HG03378 (cell line): ENCODE results near the gene ANKRD44.
A peak's percentile ranks its signal among the peaks of the same experiment; 100 is the strongest.

Experiments used
- ATAC-seq: cut with Tn5 transposase; IDR thresholded peaks from one replicate; pipeline ENCODE4 v1.9.1; 2021; ENCODE audit warnings: mild to moderate bottlenecking, moderate library complexity; ENCODE audit not compliant: unreplicated experiment

ANKRD44 gene

GRCh38 chr2:197265036-197265435, 45.5 kb downstream of the ANKRD44 start:
- ATAC-seq = no peak

- ATAC-seq = no peak
Measured at GRCh38 chr2:197264332-197264731, 46.2 kb downstream of the ANKRD44 start.

DNA sequence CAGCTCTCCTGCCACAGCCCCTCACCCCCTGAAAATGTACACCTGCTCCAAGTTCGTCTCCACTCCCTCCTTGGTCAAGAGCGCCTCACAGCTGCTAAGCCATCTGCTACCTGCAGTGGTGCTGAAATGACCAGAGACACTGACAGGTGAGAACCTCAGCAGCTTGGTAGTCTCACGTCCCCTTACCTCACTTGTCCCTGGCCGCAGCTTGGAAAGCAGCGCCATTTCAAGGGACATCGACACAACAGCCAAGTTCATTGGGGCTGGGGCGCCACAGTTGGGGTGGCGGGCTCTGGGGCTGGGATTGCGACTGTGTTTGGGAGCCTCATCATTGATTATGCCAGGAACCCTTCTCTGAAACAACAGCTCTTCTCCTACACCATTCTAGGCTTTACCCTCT, 47.5 kb downstream of the ANKRD44 start:
- ATAC-seq = no peak

- peak; percentile 64 for ATAC-seq
Measured at GRCh38 chr2:197261808-197262226, 48.8 kb downstream of the ANKRD44 start.

GRCh38 chr2:197259470-197259999, 51.0 kb downstream of the ANKRD44 start:
- ATAC-seq = no peak

DNA sequence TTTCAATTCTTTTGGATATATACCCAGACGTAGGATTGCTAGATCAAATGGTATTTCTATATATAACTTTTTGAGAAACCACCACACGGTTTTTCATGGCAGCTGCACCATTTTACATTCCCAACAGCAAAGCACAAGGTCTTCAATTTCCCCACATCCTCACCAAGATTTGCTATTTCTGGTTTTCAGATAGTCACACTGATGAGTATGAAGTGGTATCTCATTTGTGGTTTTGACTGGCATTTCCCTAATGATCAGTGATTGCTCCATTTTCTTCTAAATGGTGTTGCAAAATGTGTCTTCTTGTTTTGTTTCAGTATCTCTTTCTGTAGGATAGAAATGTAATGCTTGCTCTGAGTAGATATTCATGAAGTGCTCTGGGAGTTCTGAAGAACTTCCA, 52.0 kb downstream of the ANKRD44 start:
- no peak for ATAC-seq

DNA sequence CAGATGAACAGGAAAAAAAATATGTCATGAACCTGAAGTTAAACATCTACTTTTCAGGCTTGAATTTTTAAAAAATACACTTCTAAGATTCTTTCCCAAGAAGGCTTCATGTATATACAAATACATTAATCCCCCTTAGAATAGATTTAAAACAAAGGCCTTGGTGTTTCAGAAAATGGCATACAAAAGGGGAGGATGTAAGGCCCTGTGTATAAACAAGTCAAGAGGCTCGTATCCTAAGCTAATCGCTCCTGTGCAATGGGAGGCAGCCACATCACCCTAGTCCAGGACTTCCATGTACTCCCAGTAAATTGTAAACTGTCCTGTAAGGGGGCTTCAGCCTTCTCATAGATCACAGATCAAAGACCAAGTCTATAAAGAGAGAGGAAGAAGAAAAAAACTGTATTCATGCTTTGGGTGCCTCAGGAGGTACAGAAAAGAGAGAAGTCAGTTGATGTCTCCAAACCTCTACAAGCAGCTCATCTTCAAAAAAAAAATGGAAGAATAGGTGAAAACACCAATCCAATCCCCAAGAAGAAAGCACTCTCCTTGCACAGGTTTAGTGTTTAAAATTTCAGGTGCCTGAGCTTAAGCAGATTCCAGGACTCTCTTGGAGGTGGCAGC, 53.9 kb downstream of the ANKRD44 start:
- no peak for ATAC-seq

GRCh38 chr2:197256021-197256420, 54.6 kb downstream of the ANKRD44 start:
- no peak for ATAC-seq

GRCh38 chr2:197255543-197255942, 55.0 kb downstream of the ANKRD44 start:
- peak; percentile 90 for ATAC-seq

DNA sequence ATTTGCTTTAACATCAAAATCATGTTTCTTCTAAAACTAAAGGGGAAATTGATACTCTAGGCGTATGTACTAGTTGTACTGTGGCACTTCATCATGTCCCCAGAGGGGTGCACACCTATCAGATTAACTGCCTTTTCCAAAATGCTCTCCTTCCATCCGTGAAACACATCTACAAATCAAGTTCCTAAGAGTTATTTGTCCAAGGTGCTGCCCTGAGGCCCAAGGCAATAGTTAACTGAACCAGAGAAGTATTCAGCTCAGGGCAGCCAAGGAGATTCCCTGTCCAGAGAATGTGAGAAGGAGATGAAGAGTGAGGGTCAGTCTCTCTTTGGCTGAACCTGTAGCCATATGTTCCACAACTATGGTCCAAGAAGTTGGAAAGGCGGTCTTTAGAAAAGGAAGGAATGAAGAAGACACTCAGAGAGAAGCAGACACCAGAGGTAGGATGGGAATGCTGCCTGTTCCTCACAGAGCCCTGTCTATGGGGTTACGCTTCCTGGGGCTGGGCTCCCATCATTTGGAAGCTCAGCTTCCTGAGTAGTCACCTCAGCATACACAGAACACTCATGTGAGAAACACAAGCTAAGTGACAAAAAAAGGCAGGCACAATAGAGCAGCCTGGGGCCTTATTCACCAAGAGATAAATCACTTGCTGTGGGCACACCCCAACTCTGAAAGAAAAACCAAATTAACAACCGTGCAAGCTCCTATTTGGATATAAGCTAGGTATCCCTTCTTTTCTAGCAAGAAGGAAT, 55.6 kb downstream of the ANKRD44 start:
- peak; percentile 25 for ATAC-seq

DNA sequence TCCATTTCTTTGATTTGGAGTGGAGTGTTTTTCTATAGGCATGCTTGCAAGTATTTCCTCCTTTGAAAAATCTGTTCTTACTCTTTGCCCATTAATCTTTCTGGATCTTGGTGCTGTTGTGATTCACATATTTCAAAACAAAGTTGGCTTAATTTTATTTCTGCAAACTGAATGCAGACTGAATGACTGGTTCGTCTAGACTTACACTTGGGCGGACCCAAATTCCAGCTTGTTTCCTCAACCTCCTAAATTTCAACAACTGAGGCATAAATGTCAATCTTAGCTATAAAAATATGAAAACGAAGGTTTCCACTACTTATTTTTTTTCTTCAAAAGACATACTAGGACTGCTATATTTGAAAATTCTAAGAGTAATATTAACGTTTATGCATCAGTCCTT, 59.0 kb downstream of the ANKRD44 start:
- ATAC-seq = no peak

DNA sequence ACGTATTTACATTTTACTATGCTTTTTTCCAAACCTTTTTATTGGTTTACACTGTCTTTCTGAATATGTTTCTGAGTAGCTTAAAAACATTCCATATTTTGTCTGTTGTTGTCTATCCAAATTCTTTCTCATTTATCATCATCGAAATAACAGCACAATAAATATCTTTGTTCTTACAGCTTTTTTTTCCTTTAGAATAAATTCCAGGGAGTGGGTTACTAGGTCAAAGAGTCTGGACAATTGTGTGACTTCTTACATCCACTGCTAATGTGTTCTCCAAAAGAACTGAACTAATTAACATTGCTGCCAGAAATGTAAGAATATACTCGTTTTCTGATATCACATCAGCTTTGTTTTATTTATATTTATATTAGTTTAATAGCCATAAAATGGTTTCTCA, 59.4 kb downstream of the ANKRD44 start:
- ATAC-seq = no peak

DNA sequence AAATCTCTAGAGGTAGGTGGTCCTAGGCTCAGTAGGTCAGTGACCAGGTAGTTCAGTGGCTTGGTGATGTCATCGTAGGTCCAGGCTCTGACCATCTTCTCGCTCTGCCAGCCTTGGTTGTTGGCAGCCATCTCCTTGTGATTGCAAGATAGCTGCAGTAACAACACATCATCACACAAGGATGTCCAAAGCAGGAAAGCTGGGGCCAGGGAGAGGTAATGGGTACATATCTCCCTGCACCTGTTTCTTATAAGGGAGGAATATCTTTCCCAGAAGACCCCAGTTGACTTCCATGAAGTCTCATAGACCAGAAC, 60.5 kb downstream of the ANKRD44 start:
- no peak for ATAC-seq

GRCh38 chr2:197249381-197250083, 61.0 kb downstream of the ANKRD44 start:
- ATAC-seq = no peak

GRCh38 chr2:197248623-197249022, 62.0 kb downstream of the ANKRD44 start:
- peak; percentile 55 for ATAC-seq

- no peak for ATAC-seq
Measured at GRCh38 chr2:197248001-197248401, 62.6 kb downstream of the ANKRD44 start.

DNA sequence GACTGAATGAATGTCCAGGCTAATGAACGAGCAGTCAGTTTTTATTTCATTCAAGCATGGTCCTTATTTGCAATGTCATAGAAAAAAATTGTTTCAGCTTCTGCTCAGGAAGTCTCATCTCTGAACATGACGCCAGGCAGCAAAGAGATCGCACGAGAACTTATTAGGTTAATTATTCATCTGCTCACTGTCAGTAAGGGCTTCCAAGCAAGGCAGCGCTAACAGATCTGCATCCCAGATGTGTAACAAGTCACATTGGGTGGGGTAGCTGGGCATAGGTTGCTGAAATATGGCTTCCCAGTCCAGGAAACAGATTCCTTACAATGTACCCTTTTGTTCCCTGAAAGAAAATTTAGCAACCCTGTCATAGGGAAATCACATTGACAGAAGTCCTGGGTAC, 63.5 kb downstream of the ANKRD44 start:
- no peak for ATAC-seq

DNA sequence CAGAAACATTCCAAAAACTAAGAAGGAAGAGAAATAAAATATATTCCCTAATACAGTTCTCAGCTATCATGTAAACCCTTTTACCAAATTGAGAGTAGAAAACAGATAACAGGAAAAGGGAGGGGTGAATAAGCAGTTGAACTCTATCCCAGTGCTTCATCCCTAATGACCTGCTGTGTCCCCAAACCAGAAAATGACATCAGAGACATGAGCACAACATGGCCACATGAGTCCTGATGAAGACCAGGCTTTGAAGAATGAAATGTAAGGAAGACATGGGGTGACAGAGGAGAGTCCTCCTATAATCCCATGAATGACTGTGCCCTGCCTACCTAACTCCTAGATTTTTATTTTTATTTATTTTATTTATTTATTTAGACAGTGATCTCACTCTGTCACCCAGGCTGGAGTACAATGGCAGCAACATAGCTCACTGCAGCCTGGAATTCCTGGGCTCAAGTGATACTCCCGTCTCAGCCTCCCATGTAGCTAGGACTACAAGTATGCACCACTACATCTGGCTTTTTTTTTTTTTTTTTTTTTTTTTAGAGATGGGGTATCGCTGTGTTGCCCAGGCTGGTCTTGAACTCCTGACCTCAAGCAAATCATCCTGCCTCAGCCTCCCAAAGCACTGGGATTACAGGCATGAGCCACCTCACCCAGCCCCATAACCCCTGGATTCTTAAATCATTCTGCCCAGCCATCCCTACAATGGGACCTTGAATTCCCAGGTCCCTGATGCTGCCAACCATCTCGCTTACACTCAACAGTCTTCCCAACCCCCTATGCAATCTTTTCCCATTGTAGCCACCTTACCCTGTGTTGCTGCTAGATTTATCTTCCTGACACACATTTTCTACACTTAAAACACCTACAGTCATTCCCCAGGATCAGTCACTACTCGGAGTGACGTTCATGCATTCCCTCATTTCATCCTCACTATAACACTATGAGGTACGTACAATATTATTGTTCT, 64.5 kb downstream of the ANKRD44 start:
- no peak for ATAC-seq

DNA sequence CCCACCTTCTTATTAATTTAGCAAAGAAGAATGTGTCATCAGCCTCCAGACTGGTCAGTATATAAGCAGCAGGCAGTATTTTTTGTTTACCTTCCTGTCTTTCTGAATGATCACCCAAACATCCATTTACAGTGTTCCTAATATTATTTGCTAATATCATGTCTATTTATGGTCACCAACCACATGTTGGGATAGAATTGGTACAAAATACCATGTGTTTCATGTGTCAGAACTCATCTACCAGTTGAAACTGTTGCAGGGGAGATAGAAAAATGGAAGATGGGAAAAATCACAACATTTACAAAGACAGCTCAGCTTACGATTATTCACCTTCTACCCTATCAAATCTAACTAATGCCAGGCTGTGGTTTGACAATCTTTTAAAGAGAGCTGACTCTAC, 66.2 kb downstream of the ANKRD44 start:
- ATAC-seq = no peak

- no peak for ATAC-seq
Measured at GRCh38 chr2:197242719-197243118, 67.9 kb downstream of the ANKRD44 start.

GRCh38 chr2:197241596-197241995, 69.0 kb downstream of the ANKRD44 start:
- ATAC-seq = no peak
